Gastroesophageal sphincter (tissue), 4 donors: ENCODE measurements around the gene ADH4. TPM values are rescaled to one million over a fixed set of nuclear protein-coding genes. Genes with fewer than 3 reads are reported as not detected.
"Not testable (repeated sequence)": the region's sequence is repeated elsewhere in the genome, so short reads cannot be mapped to it uniquely, and the experiment has no call there.

Experiments
- ATAC-seq: fragments of 150-250 bp; one replicate; pipeline ENCODE4 v1.9.1; 2016; ENCODE audit warnings: mild to moderate bottlenecking, moderate library complexity
- H3K27ac ChIP-seq, 4 donors: fragments of 200-600 bp; sonication (generic) in 3 of 4; 1 replicate in 3 of 4; 2 replicates in 1 of 4; pipeline ENCODE4 v1.5.1; 2016 to 2019
- H3K27me3 ChIP-seq: fragments of 200-600 bp; sonication (generic); one replicate; pipeline ENCODE4 v1.5.1; 2019
- H3K36me3 ChIP-seq, 2 donors: fragments of 200-600 bp; sonication (generic); one replicate each; pipeline ENCODE4 v1.5.1; 2019; ENCODE audit warnings: control low read depth in 1 of 2
- H3K4me1 ChIP-seq, 3 donors: fragments of 200-600 bp; sonication (generic); 1 replicate in 2 of 3; 2 replicates in 1 of 3; pipeline ENCODE4 v1.5.1; 2016 to 2019; ENCODE audit warnings: control low read depth in 2 of 3
- H3K4me3 ChIP-seq, 2 donors: fragments of 200-600 bp; sonication (generic); one replicate each; pipeline ENCODE4 v1.5.1; 2019; ENCODE audit warnings: mild to moderate bottlenecking in 1 of 2, moderate library complexity in 1 of 2
- H3K9me3 ChIP-seq, 3 donors: fragments of 200-600 bp; sonication (generic); one replicate each; pipeline ENCODE4 v1.5.1; 2017 to 2019; ENCODE audit warnings: control low read depth in 2 of 3
- CTCF ChIP-seq, 4 experiments: fragments of 200-600 bp in 2 of 4; fragments of 450-650 bp in 2 of 4; sonication (generic) in 1 of 4; IDR thresholded peaks; one replicate each; pipeline ENCODE4 v1.5.1; 2017 to 2019; ENCODE audit warnings: antibody characterized with exemption in 4 of 4, mild to moderate bottlenecking in 2 of 4, moderate library complexity in 2 of 4
- EP300 ChIP-seq: sonication (generic); formaldehyde crosslinking; IDR thresholded peaks from one replicate; pipeline ENCODE4 v1.6.1; 2017; ENCODE audit warnings: antibody characterized with exemption, mild to moderate bottlenecking
- POLR2A ChIP-seq, 2 donors: fragments of 450-650 bp; IDR thresholded peaks; one replicate each; pipeline ENCODE4 v1.6.1; 2017; ENCODE audit warnings: antibody characterized with exemption in 2 of 2, mild to moderate bottlenecking in 2 of 2, moderate library complexity in 1 of 2
- POLR2AphosphoS5 ChIP-seq: sonication (generic); formaldehyde crosslinking; IDR thresholded peaks from one replicate; pipeline ENCODE4 v1.6.1; 2017; ENCODE audit warnings: antibody characterized with exemption
- WGBS, 2 donors: methylation state at CpG; one replicate each; pipeline ENCODE4 v1.1.5; 2018; ENCODE audit warnings: low coverage in 1 of 2; 5-methylcytosine and 5-hydroxymethylcytosine counted together
- total RNA-seq, 4 donors: library from RNA; depleted of rRNA; stranded (reverse); fragments of >200 nt; gene quantifications; one replicate each; pipeline ENCODE4 v1.1.0, GENCODE V29; 2016

The ADH4 gene
- 10 to 100 TPM in 1 of 4 donors, 1 to 10 TPM in 3; 1.1 to 10.9 (median 4.1) TPM for total RNA-seq

- ATAC-seq = peak; percentile 67
- peak within 1 kb of the TSS in 1 of 4 donors; percentile 29 for H3K27ac ChIP-seq
- no peaks in the 10 kb centered on the region for H3K36me3 ChIP-seq
- no peaks in the 10 kb centered on the region for H3K27me3 ChIP-seq
- WGBS, 2 donors = 19 to 50% methylated on average over 2 of the region's 2 CpGs
- no peak for TF ChIP-seq POLR2A (IDR thresholded peaks at IDR 0.05)
- no peak for TF ChIP-seq POLR2AphosphoS5
- TF ChIP-seq CTCF (IDR thresholded peaks at IDR 0.05) = no peak
- peaks cover 0 to 5% (median 0%) of the 10 kb centered on the region in 3 donors for H3K4me1 ChIP-seq
- H3K9me3 ChIP-seq = no peaks in the 10 kb centered on the region
- H3K4me3 ChIP-seq = no peak within 1 kb of the TSS
Observed at GRCh38 chr4:99144070-99144469, at the start of gene ADH4. Gene ADH4, minus strand, starts transcription at chr4:99144297. Its CDS starts 75 bp downstream, at chr4:99144222.

- H3K36me3 ChIP-seq = peaks cover 0 to 4% of the 10 kb centered on the region in 2 donors
- TF ChIP-seq CTCF (IDR thresholded peaks at IDR 0.05) = no peak
- TF ChIP-seq POLR2A (IDR thresholded peaks at IDR 0.05) = no peak
- TF ChIP-seq EP300 = no peak
- no peak for TF ChIP-seq POLR2AphosphoS5
- H3K4me3 ChIP-seq = no peak overlapping the region
- H3K4me1 ChIP-seq = no peaks in the 10 kb centered on the region
- no peaks in the 10 kb centered on the region for H3K9me3 ChIP-seq
- WGBS, 2 donors = 73 to 74% methylated on average over 3 to 5 of the region's 5 CpGs
- no peaks in the 10 kb centered on the region for H3K27me3 ChIP-seq
- ATAC-seq = no peak
- no peak overlapping the region for H3K27ac ChIP-seq
Observed at GRCh38 chr4:99190336-99190735, 46.2 kb upstream of the ADH4 start.

GRCh38 chr4:99189900-99190299 is 45.8 kb upstream of the ADH4 start:
- not testable (repeated sequence) for H3K4me3 ChIP-seq, H3K36me3 ChIP-seq, ATAC-seq, H3K27ac ChIP-seq, H3K27me3 ChIP-seq, H3K4me1 ChIP-seq, H3K9me3 ChIP-seq
- 66 to 70% methylated on average over 2 to 3 of the region's 3 CpGs for WGBS, 2 donors

GRCh38 chr4:99186029-99186428 is 41.9 kb upstream of the ADH4 start:
- Histone ChIP-seq H3K36me3 (no peaks in the 10 kb centered on the region), H3K4me1 (peaks cover 0 to 6% (median 0%) of the 10 kb centered on the region in 3 donors), H3K27me3 (no peaks in the 10 kb centered on the region), H3K9me3 (no peaks in the 10 kb centered on the region), H3K27ac (no peak overlapping the region), H3K4me3 (no peak overlapping the region)
- no peak for TF ChIP-seq CTCF (IDR thresholded peaks at IDR 0.05)
- TF ChIP-seq POLR2A (IDR thresholded peaks at IDR 0.05) = no peak
- TF ChIP-seq EP300 = no peak
- TF ChIP-seq POLR2AphosphoS5 = no peak
- ATAC-seq = no peak
- WGBS, 2 donors = 79 to 86% methylated on average over 1 of the region's 1 CpG

GRCh38 chr4:99185581-99185980 is 41.5 kb upstream of the ADH4 start:
- Histone ChIP-seq H3K4me1 (peaks cover 0 to 10% (median 0%) of the 10 kb centered on the region in 3 donors), H3K36me3 (no peaks in the 10 kb centered on the region), H3K4me3 (no peak overlapping the region), H3K27ac (no peak overlapping the region), H3K9me3 (no peaks in the 10 kb centered on the region), H3K27me3 (no peaks in the 10 kb centered on the region)
- TF ChIP-seq CTCF (IDR thresholded peaks at IDR 0.05) (no peak), EP300 (no peak), POLR2AphosphoS5 (no peak), POLR2A (IDR thresholded peaks at IDR 0.05) (no peak)
- WGBS, 2 donors = 100% methylated on average over 1 to 2 of the region's 2 CpGs
- no peak for ATAC-seq
